ENCODE results near the gene DPYSL4.

Gene DPYSL4

DNA sequence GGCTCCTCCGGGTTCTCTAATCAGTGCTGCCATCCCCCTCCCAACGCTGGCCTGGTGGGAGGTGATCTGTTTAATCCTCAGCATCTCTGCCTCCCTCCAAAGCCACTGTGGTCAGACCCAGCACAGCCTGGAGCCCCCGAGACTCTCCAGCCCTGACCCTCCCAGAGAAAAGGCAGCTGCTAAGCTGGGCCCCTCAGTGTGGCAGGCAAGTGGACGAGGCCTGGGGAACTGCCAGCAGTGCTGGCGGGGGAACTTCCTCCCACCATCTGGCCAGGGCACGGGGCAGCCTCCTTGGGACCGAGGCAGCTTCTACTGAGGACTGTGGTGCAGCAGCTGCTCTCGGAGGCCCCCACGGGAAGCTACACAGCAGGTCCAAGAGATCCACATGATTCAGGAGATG, 51.1 kb downstream of the DPYSL4 start:
- Histone ChIP-seq H3K4me3 (ENCODE audit: low read depth, low read length, poor library complexity, severe bottlenecking) (no peak overlapping the region), H3K4me2 (ENCODE audit: low read length) (no peak overlapping the region), H3K9ac (ENCODE audit: low read length) (no peak overlapping the region), H3F3A (ENCODE audit: insufficient read depth, low read length) (no peaks in the 10 kb centered on the region), H3K79me2 (ENCODE audit: insufficient read depth, low read length) (no peaks in the 10 kb centered on the region), H3K9me3 (ENCODE audit: low read length) (no peaks in the 10 kb centered on the region), H2AFZ (ENCODE audit: low read length) (no peak overlapping the region), H4K20me1 (ENCODE audit: insufficient read depth, low read length) (no peaks in the 10 kb centered on the region), H3K27me3 (ENCODE audit: insufficient read depth, low read length) (peaks cover 8% of the 10 kb centered on the region; the same call in 1 of the 2 replicates), H3K27ac (ENCODE audit: low read depth, low read length, poor library complexity, severe bottlenecking) (no peak overlapping the region), H3K36me3 (ENCODE audit: insufficient read depth, low read length) (no peaks in the 10 kb centered on the region), H3K9me2 (ENCODE audit: low read depth, low read length) (no peaks in the 10 kb centered on the region), H3K4me1 (ENCODE audit: insufficient read depth, low read length, severe bottlenecking) (peaks cover 1% of the 10 kb centered on the region)
- TF ChIP-seq, protein P1, sequence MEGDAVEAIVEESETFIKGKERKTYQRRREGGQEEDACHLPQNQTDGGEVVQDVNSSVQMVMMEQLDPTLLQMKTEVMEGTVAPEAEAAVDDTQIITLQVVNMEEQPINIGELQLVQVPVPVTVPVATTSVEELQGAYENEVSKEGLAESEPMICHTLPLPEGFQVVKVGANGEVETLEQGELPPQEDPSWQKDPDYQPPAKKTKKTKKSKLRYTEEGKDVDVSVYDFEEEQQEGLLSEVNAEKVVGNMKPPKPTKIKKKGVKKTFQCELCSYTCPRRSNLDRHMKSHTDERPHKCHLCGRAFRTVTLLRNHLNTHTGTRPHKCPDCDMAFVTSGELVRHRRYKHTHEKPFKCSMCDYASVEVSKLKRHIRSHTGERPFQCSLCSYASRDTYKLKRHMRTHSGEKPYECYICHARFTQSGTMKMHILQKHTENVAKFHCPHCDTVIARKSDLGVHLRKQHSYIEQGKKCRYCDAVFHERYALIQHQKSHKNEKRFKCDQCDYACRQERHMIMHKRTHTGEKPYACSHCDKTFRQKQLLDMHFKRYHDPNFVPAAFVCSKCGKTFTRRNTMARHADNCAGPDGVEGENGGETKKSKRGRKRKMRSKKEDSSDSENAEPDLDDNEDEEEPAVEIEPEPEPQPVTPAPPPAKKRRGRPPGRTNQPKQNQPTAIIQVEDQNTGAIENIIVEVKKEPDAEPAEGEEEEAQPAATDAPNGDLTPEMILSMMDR (IDR thresholded peaks at IDR 0.05; ENCODE audit: low read length) = no peak
- TF ChIP-seq EZH2 (IDR thresholded peaks at IDR 0.05; ENCODE audit: borderline replicate concordance, low read length) = no peak

DNA sequence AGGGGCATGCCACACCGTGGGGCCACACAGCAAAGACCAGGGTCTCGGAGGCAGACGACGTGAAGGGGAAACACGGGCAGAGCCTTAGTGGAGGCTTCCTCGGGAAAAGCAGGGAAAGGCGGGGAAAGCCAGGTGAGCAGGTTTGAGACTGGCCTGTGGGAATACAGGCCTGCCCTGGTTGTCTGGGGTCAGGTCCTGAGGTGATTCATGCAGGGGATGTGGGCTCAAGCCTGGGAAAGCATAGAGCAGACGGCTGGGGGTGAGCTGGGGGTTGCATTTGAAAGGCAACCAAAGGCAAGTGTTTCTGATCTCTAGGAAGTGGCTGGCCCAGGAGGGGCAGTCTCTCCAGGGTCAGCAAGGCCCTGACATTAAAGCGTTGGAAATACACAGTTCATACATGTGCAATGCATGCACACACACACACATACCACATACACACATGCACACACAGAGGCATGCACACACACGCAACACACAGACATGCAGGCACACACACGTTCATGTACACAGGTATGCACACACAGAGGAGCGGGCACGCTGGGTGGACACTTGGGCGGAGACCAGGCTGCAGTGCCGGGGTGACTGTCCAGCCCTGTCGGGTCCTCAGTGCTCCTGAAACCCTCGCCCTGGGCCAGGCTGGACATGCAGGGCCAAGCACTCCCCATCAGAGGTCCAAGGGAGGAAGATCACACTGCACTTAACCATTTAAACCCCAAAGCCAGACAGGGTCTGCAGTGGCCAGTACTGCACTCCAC, 51.8 kb downstream of the DPYSL4 start:
- no peak overlapping the region for H3K4me2 ChIP-seq (ENCODE audit: low read length)
- no peak overlapping the region for H3K9ac ChIP-seq (ENCODE audit: low read length)
- no peaks in the 10 kb centered on the region for H3K79me2 ChIP-seq (ENCODE audit: insufficient read depth, low read length)
- no peaks in the 10 kb centered on the region for H3K9me3 ChIP-seq (ENCODE audit: low read length)
- H3K4me1 ChIP-seq (ENCODE audit: insufficient read depth, low read length, severe bottlenecking) = no peaks in the 10 kb centered on the region
- peaks cover 8% of the 10 kb centered on the region; the same call in 1 of the 2 replicates for H3K27me3 ChIP-seq (ENCODE audit: insufficient read depth, low read length)
- H4K20me1 ChIP-seq (ENCODE audit: insufficient read depth, low read length) = no peaks in the 10 kb centered on the region
- no peaks in the 10 kb centered on the region for H3F3A ChIP-seq (ENCODE audit: insufficient read depth, low read length)
- TF ChIP-seq, protein P1 (IDR thresholded peaks at IDR 0.05; ENCODE audit: low read length) = no peak
- no peak for TF ChIP-seq EZH2 (IDR thresholded peaks at IDR 0.05; ENCODE audit: borderline replicate concordance, low read length)
- H3K27ac ChIP-seq (ENCODE audit: low read depth, low read length, poor library complexity, severe bottlenecking) = no peak overlapping the region
- no peaks in the 10 kb centered on the region for H3K9me2 ChIP-seq (ENCODE audit: low read depth, low read length)
- no peak overlapping the region for H3K4me3 ChIP-seq (ENCODE audit: low read depth, low read length, poor library complexity, severe bottlenecking)
- H2AFZ ChIP-seq (ENCODE audit: low read length) = no peak overlapping the region
- no peaks in the 10 kb centered on the region for H3K36me3 ChIP-seq (ENCODE audit: insufficient read depth, low read length)

DNA sequence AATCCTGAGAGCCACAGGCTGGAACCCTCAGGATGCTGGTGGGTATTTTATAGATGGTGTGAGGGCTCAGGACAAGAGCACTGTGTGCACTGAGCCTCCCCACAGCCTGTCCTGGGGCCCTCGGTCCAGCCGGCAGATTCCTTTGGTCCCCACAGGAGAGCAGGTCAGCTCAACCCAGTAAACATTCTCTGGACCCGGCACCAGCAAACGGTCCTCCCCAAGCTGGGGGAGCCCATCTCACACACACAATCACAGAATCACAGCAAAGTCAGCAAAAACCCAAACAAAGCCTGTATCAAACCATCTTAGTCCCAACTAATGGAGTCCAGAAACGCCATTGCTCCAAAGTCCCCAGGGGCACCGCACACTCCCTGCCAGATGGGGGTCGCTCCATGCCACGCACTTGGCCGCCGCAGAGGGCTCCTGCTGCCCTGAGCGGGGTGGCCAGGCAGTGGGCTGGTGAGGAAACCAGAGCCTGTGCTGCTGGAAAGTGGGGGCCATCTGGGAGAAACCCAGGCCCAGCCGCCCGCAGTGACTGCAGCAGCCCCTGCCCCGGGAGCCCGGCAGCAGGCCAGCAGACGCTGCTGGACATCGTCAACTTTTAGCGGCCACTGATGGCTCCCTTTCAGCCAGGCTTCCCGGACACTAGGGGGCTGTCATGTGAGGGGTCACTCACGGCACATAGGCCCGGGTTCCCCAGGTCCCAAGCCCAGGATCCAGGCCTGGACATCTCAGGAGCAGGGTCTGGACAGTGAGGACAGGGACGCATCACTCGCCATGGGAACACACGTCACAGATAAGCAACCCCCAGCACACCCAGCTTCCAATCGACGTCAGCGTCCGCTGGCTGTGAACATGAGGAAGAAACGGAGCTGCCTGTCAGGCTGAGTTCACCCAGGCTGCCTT, 52.6 kb downstream of the DPYSL4 start:
- Histone ChIP-seq H3F3A (ENCODE audit: insufficient read depth, low read length) (no peaks in the 10 kb centered on the region), H4K20me1 (ENCODE audit: insufficient read depth, low read length) (no peaks in the 10 kb centered on the region), H3K4me3 (ENCODE audit: low read depth, low read length, poor library complexity, severe bottlenecking) (no peak overlapping the region), H2AFZ (ENCODE audit: low read length) (no peak overlapping the region), H3K9me2 (ENCODE audit: low read depth, low read length) (no peaks in the 10 kb centered on the region), H3K27me3 (ENCODE audit: insufficient read depth, low read length) (peaks cover 8% of the 10 kb centered on the region; the same call in 1 of the 2 replicates), H3K36me3 (ENCODE audit: insufficient read depth, low read length) (no peaks in the 10 kb centered on the region), H3K79me2 (ENCODE audit: insufficient read depth, low read length) (no peaks in the 10 kb centered on the region), H3K4me1 (ENCODE audit: insufficient read depth, low read length, severe bottlenecking) (no peaks in the 10 kb centered on the region), H3K9ac (ENCODE audit: low read length) (no peak overlapping the region), H3K9me3 (ENCODE audit: low read length) (no peaks in the 10 kb centered on the region), H3K27ac (ENCODE audit: low read depth, low read length, poor library complexity, severe bottlenecking) (no peak overlapping the region), H3K4me2 (ENCODE audit: low read length) (no peak overlapping the region)
- TF ChIP-seq, protein P1 (IDR thresholded peaks at IDR 0.05; ENCODE audit: low read length) = no peak
- no peak for TF ChIP-seq EZH2 (IDR thresholded peaks at IDR 0.05; ENCODE audit: borderline replicate concordance, low read length)

All from OCI-LY1 (cell line).